ENCODE data around the gene DLGAP5.

Gene DLGAP5

DNA sequence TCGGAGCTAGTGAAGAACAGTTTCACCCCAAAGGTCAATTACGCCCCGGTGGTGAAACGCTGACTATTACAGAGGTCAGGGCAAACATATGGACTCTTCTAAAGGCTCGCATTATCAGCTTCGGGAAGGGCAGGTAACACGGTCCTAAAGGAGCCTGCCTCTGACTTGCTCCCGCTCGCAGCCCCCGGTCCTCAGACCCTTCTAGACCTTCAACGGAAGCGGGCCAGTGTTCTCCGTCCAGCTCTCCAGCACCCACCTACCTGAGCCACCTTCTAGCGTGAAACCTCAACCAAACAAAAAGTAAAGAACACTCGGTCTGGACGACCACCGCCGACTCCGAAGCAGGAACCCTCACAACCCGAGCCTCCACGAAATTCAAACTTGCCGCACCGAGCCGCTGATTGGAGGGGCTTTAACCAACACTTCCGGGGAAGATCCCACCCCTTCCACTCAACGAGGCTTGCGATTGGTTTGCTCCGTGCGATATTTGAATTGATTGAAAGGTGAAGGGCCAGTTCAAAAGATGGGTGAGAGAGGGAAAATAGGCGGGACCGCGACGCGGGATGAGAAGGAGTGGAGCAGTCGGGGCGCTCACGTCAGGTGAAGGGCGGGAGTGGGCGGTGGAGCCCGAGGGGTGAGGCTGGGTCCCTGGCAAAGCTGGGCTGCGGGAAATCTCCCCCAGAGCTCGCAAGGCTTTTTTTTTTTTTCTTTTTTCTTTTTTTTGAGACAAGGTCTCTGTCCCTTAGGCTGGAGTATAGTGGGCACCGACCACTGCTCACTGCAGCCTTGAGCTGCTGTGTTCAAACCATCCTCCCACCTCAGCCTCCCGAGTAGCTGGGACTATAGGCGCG is at the start of gene DLGAP5:
DLGAP5 (minus strand) TSS at position 383 of the 851 bp plus-strand sequence. CDS start 2,406 bp downstream, outside the sequence.
- H3K27me3 ChIP-seq (ENCODE audit: insufficient read depth, low read length) = no peaks in the 10 kb centered on the region
- H4K20me1 ChIP-seq (ENCODE audit: insufficient read depth, low read length) = no peaks in the 10 kb centered on the region
- peak within 1 kb of the TSS; percentile 80 for H3K4me3 ChIP-seq (ENCODE audit: low read depth, low read length, poor library complexity, severe bottlenecking)
- H3K4me1 ChIP-seq (ENCODE audit: insufficient read depth, low read length, severe bottlenecking) = peaks cover 28% of the 10 kb centered on the region
- peak within 1 kb of the TSS; percentile 59 for H3K27ac ChIP-seq (ENCODE audit: low read depth, low read length, poor library complexity, severe bottlenecking)
- no peaks in the 10 kb centered on the region for H3K9me2 ChIP-seq (ENCODE audit: low read depth, low read length)
- no peak for TF ChIP-seq CTCF (IDR thresholded peaks at IDR 0.05; ENCODE audit: low read length)
- no peak for TF ChIP-seq EZH2 (IDR thresholded peaks at IDR 0.05; ENCODE audit: borderline replicate concordance, low read length)
- peak within 1 kb of the TSS; percentile 79 for H3K9ac ChIP-seq (ENCODE audit: low read length)
- H3K9me3 ChIP-seq (ENCODE audit: low read length) = no peaks in the 10 kb centered on the region
- H3K79me2 ChIP-seq (ENCODE audit: insufficient read depth, low read length) = peaks cover 32% of the 10 kb centered on the region
- peak within 1 kb of the TSS; percentile 90 for H2AFZ ChIP-seq (ENCODE audit: low read length)
- H3F3A ChIP-seq (ENCODE audit: insufficient read depth, low read length) = no peaks in the 10 kb centered on the region
- H3K36me3 ChIP-seq (ENCODE audit: insufficient read depth, low read length) = peaks cover 24% of the 10 kb centered on the region; the same call in 1 of the 2 replicates
- H3K4me2 ChIP-seq (ENCODE audit: low read length) = peak within 1 kb of the TSS; percentile 79

- Histone ChIP-seq H3K9ac (ENCODE audit: low read length) (no peak overlapping the region), H3K9me3 (ENCODE audit: low read length) (no peaks in the 10 kb centered on the region), H3K4me1 (ENCODE audit: insufficient read depth, low read length, severe bottlenecking) (no peaks in the 10 kb centered on the region), H4K20me1 (ENCODE audit: insufficient read depth, low read length) (no peaks in the 10 kb centered on the region), H3K27ac (ENCODE audit: low read depth, low read length, poor library complexity, severe bottlenecking) (no peak overlapping the region), H3K4me3 (ENCODE audit: low read depth, low read length, poor library complexity, severe bottlenecking) (no peak overlapping the region), H3K9me2 (ENCODE audit: low read depth, low read length) (no peaks in the 10 kb centered on the region), H2AFZ (ENCODE audit: low read length) (no peak overlapping the region), H3F3A (ENCODE audit: insufficient read depth, low read length) (no peaks in the 10 kb centered on the region), H3K79me2 (ENCODE audit: insufficient read depth, low read length) (no peaks in the 10 kb centered on the region), H3K27me3 (ENCODE audit: insufficient read depth, low read length) (no peaks in the 10 kb centered on the region), H3K4me2 (ENCODE audit: low read length) (no peak overlapping the region), H3K36me3 (ENCODE audit: insufficient read depth, low read length) (no peaks in the 10 kb centered on the region)
- no peak for TF ChIP-seq CTCF (IDR thresholded peaks at IDR 0.05; ENCODE audit: low read length)
Measured at GRCh38 chr14:55240526-55241178, 49.3 kb upstream of the DLGAP5 start.

DNA sequence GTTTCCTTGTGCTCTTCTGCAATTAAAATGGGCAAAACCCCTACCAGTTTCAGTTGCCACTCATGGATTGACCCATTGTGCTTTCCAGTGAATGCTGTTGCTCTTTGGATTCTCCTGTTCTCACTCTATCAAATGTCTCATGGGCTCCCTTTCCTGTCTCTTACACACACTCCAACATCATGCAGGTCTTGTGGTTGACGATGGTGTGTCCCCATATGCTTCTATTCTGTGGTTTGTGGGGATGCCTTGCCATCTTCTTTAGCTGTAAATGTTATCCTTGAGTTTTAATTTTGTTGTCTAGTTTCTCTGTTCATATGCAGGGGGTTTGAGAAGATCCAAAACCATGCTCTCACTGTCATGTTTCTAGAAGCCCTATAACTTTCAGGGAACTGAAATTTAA is 47.9 kb upstream of the DLGAP5 start:
- Histone ChIP-seq H2AFZ (ENCODE audit: low read length) (no peak overlapping the region), H3K4me3 (ENCODE audit: low read depth, low read length, poor library complexity, severe bottlenecking) (no peak overlapping the region), H3F3A (ENCODE audit: insufficient read depth, low read length) (no peaks in the 10 kb centered on the region), H3K9me3 (ENCODE audit: low read length) (no peaks in the 10 kb centered on the region), H3K79me2 (ENCODE audit: insufficient read depth, low read length) (no peaks in the 10 kb centered on the region), H3K27me3 (ENCODE audit: insufficient read depth, low read length) (no peaks in the 10 kb centered on the region), H3K9me2 (ENCODE audit: low read depth, low read length) (no peaks in the 10 kb centered on the region), H3K36me3 (ENCODE audit: insufficient read depth, low read length) (no peaks in the 10 kb centered on the region), H3K4me1 (ENCODE audit: insufficient read depth, low read length, severe bottlenecking) (no peaks in the 10 kb centered on the region), H3K9ac (ENCODE audit: low read length) (no peak overlapping the region), H3K27ac (ENCODE audit: low read depth, low read length, poor library complexity, severe bottlenecking) (no peak overlapping the region), H3K4me2 (ENCODE audit: low read length) (no peak overlapping the region), H4K20me1 (ENCODE audit: insufficient read depth, low read length) (no peaks in the 10 kb centered on the region)
- no peak for TF ChIP-seq EZH2 (IDR thresholded peaks at IDR 0.05; ENCODE audit: borderline replicate concordance, low read length)
- TF ChIP-seq CTCF (IDR thresholded peaks at IDR 0.05; ENCODE audit: low read length) = no peak
